NCI-H146 (cell line): ENCODE data around the gene PRRC2C.
"Not testable (repeated sequence)": the region's sequence is repeated elsewhere in the genome, so short reads cannot be mapped to it uniquely, and the experiment has no call there.

ENCODE experiments used
- DNase-seq: peaks from one replicate; lab custom pipeline; 2025; lab: John Stamatoyannopoulos, UW

The PRRC2C gene

DNA sequence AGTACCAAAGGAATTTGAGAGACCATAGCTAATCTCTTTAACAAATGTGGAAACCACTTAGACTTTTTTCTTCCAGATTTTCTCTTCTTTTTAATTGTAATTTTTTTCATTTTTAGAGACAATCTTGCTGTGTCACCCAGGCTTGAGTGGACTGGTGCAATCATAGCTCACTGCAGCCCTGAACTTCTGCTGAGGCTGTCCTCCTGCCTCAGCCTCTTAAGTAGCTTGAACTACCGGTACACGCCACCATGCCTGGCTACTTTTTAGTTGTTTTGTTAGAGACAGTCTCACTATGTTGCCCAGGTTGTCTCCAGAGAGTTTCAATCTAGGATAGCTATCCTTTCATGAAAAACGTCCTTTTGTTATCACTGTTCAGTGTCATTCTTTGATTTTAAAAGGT is 15.0 kb downstream of the PRRC2C start:
- no peak for DNase-seq

- DNase-seq: no peak
These were observed 15.5 kb downstream of the PRRC2C start for GRCh38 chr1:171500803-171501202.

DNA sequence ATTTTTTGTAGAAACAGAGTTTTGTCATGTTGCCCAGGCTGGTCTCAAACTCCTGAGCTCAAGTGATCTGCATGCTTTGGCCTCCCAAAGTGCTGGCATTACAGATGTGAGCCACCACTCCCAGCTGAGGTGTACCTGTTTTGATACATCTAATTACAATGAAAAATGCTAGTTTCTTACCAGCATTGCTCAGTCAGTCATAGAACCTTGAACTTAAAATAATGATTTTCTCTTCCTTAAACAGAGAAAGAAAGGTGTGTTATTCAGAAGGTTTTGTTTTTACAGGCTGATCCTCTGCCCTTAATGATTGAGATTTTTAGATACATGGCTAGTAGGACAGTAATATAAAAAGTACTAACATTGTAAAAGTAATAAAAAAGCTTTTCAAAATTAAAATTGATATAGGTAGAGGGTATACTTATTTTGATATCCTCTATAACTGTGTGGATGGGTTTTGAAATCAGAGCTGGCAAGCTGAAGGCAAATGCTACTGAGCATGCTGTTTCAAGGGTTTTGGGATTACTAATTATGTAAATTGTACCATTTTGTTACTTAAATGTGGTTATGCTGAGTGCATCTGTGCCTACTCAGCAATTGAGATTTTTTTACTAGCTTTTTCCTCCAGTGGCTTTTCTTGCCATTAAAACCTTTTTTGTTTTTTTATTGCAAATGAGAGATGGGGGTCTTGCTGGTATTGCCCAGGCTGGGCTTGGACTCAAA is 16.1 kb downstream of the PRRC2C start:
- no peak for DNase-seq

- DNase-seq: no peak
These were observed 21.4 kb downstream of the PRRC2C start for GRCh38 chr1:171506525-171507304.

DNA sequence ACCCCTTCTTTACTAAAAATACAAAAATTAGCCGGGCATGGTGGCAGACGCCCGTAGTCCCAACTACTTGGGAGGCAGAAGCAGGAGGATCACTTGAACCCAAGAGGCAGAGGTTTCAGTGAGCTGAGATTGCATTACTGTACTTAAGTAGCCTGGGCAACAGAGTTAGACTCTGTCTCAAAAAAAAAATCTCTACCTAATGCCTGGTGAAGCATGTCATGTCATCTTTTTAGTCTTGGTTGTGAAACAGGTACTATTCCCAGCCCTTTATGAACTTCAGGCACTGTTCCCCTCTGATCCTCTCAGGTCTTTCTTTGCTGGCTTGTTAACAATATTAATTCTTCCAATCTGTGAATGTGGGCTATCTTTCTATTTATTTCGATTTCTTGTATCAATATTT is 22.1 kb downstream of the PRRC2C start:
- DNase-seq: no peak

- no peak for DNase-seq
These were observed 23.9 kb downstream of the PRRC2C start for GRCh38 chr1:171509191-171509590.

- DNase-seq: no peak
These were observed 28.4 kb downstream of the PRRC2C start for GRCh38 chr1:171513743-171514142.

DNA sequence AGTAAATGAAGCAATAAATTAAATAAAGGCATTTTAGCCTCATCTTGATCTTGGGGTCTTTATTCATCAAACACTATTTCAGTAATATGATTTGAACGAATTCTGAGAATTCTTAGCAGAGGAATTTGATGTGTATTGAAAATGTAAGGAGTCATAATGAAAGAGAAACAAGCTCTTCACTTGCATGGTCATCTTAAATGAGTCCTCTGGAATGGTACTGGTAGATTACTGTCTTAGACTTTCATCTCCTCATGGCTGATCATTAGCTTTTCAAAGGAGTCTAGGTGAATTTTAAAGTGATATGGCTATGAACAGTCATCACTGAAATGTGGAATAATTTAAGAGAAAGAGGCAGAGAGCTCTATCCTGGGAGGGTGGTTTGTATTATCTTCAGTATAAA is 30.0 kb downstream of the PRRC2C start:
- no peak for DNase-seq

DNA sequence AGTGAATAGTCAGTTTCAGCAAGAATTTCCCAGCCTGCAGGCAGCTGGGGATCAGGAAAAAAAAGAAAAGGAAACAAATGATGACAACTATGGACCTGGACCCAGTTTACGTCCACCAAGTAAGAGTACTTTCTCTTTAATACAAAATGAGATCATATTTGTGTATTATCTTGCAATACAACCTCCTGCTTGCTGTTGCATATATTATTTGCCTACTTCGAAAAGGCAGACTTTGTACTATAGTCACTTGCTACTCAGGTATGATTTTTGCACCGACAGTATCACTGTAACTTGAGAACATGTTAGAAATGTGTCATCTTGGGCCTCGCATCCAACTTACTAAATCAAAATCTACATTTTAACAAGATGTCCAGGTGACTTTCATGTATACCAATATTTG is 30.4 kb downstream of the PRRC2C start:
- no peak for DNase-seq

DNA sequence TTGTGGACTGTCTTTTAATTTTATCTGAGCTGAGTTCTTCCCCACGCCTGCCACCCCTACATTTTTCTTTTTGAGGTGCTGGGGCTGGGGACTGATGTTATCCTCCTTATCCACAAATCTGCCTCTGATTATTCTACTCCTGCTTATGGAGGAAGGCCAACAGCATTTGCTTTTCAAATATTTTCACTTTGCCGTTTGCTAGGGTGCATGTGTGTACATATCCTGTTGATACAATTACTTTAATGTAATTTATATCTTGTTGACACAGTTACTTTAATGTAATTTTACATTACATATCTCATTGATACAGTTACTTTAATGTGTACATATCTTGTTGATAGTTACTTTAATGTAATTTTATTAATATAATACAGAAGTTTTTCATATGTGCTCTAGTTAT is 36.2 kb downstream of the PRRC2C start:
- no peak for DNase-seq

DNA sequence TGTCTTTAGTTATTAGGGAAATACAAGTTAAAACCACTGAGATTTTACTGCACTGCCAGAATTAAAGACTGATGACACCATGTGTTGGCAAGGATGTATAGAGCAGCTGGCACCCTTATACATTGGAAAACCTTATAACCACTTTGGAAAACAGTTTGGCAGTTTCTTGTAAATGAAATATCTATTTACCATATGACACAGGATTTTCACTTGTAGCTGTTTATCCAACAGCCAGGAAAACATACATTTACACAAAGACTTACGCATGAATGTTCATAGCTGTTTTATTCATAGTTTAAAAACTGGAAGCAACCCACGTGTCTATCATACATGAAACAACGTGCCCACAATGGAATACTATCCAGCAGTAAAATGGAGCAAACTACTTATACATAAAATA is 45.3 kb downstream of the PRRC2C start:
- no peak for DNase-seq

DNA sequence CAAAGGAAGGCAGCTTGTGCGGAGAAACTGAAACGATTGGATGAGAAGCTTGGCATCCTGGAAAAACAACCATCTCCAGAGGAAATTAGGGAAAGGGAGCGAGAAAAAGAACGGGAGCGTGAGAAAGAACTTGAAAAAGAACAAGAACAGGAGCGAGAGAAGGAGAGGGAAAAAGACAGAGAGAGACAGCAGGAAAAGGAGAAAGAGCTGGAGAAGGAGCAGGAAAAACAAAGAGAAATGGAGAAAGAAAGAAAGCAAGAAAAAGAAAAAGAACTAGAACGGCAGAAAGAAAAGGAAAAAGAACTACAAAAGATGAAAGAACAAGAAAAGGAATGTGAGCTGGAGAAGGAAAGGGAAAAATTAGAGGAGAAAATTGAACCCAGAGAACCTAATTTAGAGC is 47.2 kb downstream of the PRRC2C start:
- no peak for DNase-seq

DNA sequence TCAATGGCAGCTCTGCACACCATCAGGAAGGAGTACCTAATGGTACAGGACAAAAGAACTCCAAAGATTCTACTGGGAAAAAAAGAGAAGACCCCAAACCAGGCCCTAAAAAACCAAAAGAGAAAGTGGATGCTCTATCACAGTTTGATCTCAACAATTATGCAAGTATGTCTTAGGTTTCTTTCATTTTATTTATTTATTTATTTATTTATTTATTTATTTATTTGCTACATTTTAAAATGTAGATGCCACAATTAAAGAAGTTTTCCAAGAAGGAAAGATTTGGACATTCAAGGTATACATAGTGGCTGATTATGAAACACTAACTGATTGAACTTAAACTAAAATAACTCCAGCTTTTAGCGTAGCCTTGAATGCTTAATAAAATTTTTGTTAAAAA is 60.2 kb downstream of the PRRC2C start:
- no peak for DNase-seq

- no peak for DNase-seq
These were observed 64.7 kb downstream of the PRRC2C start for GRCh38 chr1:171550050-171550449.

DNA sequence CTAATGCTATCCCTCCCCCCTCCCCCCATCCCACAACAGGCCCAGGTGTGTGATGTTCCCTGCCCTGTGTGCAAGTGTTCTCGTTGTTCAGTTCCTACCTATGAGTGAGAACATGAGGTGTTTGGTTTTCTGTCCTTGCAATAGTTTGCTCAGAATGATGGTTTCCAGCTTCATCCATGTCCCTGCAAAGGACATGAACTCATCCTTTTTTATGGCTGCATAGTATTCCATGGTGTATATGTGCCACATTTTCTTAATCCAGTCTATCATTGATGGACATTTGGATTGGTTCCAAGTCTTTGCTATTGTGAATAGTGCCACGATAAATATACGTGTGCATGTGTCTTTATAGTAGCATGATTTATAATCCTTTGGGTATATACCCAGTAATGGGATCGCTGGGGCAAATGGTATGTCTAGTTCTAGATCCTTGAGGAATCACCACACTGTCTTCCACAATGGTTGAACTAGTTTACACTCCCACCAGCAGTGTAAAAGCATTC is 65.3 kb downstream of the PRRC2C start:
- not testable (repeated sequence) for DNase-seq

- DNase-seq: peak; percentile 54
These were observed 68.6 kb downstream of the PRRC2C start for GRCh38 chr1:171553960-171554359.

GRCh38 chr1:171563675-171564074 is 78.3 kb downstream of the PRRC2C start:
- no peak for DNase-seq

DNA sequence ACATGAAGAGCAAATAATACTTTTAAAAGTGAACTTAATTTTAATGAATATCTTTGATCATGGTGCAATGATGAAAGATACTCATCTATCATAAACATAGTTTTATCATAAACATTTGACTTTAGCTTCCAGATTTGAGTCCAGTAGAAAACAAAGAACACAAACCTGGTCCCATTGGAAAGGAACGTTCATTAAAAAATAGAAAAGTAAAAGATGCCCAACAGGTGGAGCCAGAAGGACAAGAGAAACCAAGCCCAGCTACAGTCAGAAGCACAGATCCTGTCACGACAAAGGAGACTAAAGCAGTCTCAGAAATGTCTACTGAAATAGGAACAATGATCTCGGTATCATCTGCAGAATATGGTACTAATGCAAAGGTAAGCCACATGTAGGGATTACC is 81.1 kb downstream of the PRRC2C start:
- DNase-seq: no peak

DNA sequence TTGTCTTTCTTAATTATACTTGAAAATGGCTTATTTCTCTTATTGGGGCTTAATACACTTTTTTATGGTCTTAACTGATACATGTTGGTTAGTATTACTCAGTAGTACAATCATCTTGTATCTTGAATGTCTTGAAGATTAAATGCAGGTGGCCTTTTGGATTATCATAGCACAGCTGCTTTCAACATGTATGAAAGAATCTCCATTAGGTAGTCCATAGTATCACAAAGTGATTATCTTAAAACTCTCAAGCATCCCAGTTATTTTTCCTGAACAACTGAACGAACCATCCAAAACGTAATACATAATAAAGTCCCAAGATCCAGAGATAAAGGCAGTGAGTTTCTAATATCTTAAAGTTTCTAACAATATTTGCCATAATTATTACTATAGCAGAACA is 85.0 kb downstream of the PRRC2C start:
- no peak for DNase-seq

- no peak for DNase-seq
These were observed 90.8 kb downstream of the PRRC2C start for GRCh38 chr1:171576144-171576543.

DNA sequence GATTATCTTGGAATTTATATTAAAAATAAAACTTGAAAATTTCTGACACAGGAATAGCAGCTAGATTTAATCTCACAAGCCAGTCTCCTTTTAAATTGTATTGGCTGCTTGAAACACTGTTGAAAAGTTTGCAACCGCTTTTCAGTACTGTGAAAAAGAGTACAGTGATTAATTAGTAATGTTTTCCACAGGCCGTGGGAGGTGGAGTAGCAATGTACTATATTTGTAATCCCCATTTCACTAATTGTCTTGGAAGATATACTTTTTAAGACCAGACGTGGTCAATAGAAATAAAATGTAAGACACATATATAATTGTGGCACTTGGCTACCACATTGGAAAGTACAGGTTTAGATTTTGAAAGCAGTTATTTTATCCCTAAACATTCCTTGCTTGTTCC is 95.9 kb downstream of the PRRC2C start:
- DNase-seq: no peak

- DNase-seq: no peak
These were observed 96.4 kb downstream of the PRRC2C start for GRCh38 chr1:171581766-171582165.

- no peak for DNase-seq
These were observed 97.3 kb downstream of the PRRC2C start for GRCh38 chr1:171582589-171582988.
